HG03378 (cell line): ENCODE data around the gene DEPDC5.
"Not testable (repeated sequence)": the region's sequence is repeated elsewhere in the genome, so short reads cannot be mapped to it uniquely, and the experiment has no call there.

Source experiments
- ATAC-seq: cut with Tn5 transposase; IDR thresholded peaks from one replicate; pipeline ENCODE4 v1.9.1; 2021; ENCODE audit warnings: mild to moderate bottlenecking, moderate library complexity; ENCODE audit not compliant: unreplicated experiment

Gene DEPDC5

DNA sequence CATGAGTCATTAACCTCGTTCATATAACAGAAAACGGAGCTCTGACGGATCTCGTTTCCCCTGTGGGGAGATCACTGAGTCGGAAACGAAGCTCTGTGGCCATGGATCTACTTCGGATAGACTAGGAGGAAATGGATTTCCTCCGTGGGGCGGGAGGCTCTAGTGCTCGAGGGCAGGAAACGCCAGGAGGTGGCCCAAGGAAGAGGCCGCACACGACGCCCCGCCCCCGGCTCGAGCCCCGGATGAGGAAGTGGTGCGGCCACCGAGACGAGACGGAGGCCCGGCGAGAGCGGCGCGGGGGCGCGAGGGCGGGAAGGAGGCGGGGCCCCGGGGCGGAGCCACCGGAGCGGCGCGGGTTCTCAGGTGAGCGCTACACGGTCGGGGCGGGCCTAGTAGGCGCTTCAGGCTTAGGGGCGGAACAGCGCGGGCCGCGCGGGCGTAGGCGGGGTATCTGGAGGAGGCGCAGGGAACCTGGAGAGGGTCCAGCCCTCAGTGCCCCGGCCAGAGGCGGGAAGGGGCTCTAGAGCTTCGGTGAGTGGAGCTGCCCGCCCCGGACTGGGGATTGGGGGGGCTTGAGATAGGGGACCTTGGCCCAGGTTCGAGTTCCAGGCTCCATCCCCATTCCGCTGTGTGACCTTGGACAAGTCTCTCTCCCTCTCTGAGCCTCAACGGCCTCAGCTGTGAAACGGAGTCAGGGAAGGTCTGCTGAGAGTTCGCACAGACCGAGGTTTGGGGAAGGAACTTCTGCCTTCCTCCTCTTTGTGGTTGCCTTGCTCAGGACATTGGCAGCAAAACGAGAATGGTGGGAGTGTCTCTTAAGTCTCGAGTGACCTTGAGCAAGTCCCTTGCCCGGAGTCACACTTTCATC, at the start of gene DEPDC5:
DEPDC5 (plus strand) TSS at position 386 of the 868 bp plus-strand sequence. CDS start 903 bp downstream, outside the sequence.
- ATAC-seq: peak; percentile 35

DNA sequence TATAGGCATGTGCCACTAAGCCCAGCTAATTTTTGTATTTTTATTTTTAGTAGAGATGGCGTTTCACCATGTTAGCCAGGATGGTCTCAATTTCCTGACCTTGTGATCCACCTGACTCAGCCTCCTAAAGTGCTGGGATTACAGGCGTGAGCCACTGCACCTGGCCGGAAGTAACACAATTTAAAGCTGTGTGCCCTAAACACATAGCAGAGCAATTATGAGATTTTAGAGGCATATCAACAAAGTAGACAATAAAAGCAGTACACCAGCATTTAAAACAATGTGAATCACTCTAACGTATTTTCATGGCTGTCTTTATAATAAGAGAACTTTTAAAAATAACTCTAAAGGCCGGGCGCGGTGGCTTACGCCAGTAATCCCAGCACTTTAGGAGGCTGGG, 46.3 kb upstream of the DEPDC5 start:
- ATAC-seq: no peak

DNA sequence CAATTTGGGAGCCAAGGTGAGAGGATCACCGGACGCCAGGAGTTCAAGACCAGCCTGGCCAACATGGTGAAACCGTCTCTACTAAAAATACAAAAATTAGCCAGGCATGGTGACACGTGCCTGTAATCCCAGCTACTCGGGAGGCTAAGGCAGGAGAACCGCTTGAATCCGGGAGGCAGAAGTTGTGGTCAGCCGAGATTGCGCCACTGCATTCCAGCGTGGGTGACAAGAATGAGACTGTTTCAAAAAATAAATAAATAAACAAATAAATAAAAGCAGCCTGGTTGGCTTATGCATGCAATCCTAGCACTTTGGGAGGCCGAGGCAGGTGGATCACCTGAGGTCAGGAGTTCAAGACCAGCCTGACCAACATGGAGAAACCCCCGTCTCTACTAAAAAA, 42.6 kb upstream of the DEPDC5 start:
- ATAC-seq: not testable (repeated sequence)

DNA sequence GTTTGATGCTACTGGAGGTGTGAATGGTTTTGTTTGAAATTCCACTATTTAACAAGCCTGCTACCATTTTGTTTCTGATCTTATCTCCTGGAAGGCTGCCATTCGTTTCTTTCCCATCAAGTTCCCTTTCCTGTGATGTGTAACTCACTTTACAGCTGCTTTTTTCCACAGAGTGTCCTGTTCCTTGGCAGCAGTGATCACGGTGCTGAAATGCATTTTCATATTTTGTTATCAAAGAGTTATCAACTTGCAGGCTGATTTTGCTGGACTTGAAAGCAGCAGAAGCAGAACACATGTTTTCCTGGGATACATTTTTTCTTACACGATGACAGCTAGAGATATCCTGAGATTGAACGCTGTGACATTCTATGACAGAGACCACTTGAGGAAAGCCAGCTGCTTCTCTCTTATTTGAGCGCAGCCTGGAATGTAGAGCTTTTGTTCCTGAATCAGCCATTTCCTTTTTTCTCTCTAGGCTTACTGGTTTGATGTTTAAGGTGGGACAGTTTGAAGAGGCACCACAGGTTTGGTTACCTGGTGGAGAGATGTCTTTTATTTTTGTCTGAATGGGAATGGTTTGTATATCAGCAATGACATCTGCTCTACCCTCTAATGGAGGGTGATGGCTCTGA, 38.6 kb upstream of the DEPDC5 start:
- ATAC-seq: no peak

DNA sequence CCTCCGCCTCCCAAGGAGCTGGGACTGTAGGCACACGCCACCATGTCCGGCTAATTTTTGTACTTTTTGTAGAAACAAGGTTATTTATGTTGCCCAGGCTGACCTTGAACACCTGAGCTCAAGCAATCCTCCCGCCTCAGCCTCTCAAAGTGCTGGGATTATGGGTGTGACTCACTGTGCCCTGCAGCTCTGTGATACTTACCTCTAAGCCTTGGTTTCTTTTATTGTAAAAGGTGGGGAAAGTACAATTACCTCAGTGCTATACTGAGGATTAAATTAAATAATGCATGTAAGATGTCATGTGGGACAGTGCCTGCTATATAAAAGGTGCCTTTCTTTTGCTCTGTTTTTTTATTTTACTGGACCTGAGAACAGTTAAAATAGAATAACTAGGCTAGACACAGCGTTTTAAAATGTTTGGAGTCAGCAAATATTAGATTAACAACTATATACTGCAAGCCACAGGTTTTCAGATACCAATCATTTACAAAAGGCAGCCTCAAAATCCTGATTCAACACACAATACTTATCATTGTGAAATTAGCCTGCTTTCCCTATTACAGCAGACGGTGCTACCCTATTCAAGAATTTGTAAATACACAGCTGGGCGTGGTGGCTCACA, 33.9 kb upstream of the DEPDC5 start:
- ATAC-seq: no peak

DNA sequence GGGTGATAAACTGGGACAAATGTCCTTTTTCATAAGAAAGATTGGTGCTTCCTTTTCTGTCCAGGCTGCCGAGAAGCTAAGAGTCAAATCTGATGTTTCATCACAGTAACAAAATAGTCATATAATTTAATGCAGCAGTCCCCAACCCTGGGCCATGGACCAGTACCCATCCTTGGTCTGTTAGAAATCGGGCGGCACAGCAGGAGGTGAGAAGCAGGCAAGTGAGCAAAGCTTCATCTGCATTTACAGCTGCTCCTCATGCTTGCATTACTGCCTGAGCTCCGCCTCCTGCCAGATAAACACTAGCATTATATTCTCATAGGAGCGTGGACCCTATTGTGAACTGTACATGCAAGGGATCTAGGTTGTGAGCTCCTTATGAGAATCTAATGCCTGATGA, 30.1 kb upstream of the DEPDC5 start:
- ATAC-seq: no peak

DNA sequence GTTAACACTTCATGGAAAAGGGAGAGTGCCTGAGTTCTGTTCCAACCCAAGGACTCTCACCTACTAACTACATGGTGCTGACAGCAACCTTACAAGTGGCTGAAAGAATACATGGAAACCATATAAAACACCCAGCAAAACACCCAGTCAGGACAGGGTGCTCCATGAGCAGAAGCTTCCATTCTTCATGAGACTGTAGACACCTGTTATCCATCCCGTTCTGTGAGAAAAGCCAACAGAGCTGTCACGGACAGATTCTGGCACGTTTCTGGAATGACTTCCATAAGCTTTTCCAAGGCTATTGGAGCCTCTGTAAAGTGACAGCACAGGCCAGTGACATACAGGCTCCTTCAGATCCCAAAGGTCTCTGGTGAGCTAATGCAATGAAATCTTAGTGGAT, 27.1 kb upstream of the DEPDC5 start:
- no peak for ATAC-seq

DNA sequence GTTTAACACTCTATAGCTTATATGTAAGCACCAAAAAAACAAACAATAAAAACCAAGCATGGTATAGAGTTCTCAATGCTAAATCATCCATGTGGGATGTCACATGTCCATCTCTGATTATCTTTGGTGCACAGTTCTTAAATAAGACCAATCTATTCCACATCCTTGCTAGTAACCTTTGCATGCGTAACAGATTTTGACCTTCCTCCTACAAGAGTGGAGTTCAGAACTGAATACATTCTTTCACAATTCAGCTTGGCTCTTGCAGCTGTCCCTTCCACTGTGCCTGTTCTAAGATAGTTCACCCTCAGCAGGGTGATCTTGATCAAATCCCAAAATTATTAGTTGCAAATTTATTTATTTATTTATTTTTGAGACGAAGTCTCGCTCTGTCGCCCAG, 25.0 kb upstream of the DEPDC5 start:
- ATAC-seq: no peak

DNA sequence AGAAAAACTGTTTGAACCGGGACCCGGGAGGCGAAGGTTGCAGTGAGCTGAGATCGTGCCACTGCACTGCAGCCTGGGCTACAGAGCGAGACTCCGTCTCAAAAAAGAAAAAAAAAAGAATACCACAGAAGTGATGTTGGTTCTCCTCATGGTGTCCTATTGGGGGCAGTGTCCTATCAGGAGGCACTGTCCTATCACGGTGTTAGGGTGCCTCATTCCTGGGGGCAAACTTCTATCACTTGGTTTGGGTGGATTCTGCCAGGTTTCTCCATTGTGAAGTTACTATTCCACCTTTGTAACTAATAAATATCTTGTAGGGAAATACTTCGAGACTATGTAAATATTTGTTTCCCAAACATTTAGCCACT, 23.5 kb upstream of the DEPDC5 start:
- no peak for ATAC-seq

DNA sequence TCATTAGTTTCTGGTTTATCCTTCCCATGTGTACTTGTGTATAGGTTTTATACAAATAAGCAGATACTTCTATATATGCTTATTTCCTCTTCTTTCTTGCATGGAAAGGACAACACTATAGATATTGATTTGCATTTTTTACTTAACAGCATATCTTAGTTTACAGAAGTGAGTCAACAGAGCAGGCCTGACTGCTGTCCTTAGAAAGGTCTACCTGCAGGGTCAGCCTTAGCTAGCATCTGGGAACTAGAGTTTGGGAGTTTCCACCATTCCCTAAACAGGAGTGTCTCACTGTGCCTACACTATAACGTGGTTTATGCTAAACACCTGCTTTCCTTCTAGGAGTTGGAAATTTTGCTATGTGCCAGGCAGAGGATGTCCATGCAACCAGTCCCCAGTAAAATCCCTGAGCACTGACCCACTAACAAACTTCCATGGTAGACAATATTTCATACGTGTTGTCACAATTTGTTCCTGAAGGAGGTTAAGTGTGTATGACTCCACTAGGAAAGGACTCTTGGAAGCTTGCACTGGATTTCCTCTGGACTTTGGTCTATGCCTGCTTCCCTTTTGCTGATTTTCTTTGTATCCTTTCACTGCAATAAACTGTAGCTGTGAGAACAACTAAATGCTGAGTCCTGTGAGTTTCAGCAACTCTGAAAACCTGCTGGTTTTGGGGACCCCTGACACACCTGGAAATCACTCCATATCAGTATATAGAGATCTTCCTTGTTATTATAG, 21.6 kb upstream of the DEPDC5 start:
- no peak for ATAC-seq

DNA sequence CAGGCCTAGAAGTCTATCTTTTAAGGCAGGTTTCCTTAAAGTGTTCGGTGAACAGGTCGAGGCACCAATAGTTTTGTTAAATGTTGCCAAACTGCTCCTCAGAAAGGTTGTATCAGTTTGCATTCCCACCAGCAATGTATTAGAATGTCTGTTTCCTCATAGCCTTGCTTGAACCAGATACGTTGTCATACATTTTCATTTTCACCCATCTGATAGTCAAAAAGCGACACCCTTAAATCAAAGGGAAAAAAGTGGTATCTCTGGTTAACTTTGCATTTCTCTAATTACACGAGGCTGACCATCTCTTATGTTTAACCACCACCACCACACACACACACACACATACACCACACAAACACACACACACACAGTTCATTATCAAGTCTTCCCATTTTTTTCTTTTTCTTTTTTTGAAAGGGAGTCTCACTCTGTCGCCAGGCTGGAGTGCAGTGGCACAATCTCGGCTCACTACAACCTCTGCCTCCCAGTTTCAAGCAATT, 20.2 kb upstream of the DEPDC5 start:
- ATAC-seq: no peak

DNA sequence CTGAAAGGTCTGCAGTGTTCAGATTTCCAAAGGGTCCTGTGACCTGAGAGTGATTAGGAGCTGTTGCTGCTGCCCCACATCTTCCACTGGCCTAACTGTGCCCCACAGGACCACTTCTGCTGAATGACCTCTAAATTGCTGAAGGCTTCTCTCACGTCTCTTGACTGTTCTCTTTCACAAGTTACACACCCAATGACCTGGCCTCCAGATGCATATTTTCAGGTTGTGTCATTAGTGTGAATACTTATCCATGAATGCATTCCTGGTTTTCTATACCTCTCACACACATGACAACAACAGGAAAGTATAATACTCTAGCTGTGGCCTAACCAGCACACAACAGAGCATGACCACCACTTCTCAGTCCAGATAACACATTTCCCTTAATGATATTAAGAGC, 19.3 kb upstream of the DEPDC5 start:
- ATAC-seq: no peak

DNA sequence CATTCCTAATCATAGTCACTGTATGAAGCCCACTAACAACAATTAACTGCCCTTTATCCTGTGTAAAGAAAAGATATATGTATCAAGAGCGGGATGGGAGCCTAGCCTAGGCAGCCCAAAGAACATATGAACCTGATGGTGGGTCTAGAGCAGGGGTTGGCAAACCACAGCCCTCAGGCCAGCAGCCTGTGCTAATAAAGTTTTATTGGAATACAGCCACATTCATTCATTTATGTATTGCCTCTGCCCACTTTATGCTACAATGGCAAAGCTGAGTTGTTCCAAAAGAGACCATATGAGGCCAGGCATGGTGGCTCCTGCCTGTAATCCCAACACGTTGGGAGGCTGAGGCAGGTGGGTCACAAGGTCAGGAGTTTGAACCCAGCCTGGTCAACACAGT, 17.4 kb upstream of the DEPDC5 start:
- ATAC-seq: no peak

DNA sequence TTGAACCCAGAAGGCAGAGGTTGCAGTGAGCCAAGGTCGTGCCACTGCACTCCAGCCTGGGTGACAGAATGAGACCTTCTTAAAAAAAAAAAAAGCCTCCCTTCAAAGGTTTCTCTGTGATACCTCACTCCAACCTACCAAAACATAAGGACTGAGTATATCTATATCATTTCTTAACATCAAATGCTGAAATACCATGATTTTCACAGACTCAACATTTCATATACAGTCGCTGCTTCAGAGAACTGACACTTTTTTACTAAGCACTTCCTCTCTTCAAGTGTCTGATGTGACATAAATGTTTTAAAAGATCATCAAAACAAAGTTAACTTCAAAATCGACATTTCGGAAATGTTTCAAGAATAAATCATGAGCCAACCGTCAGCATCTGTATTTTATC, 15.9 kb upstream of the DEPDC5 start:
- no peak for ATAC-seq

DNA sequence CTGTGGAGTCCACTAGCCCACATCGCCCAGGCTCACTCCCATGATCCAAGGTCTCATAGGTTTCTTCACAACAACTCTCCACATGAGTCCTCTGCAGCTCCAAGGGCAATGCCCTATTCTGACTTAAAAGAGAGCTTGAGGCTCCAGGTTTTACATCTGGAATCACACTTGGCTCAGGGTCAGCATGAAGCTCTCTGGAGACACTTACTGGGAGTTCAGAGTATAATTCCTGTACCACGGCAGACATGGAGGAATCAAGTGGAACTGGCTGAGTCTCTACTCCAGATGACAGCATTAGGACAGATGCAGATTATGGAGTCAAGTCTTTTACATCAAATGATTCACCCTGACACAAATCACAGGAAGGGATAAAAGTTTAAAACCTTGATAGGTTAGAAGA, 15.3 kb upstream of the DEPDC5 start:
- no peak for ATAC-seq

DNA sequence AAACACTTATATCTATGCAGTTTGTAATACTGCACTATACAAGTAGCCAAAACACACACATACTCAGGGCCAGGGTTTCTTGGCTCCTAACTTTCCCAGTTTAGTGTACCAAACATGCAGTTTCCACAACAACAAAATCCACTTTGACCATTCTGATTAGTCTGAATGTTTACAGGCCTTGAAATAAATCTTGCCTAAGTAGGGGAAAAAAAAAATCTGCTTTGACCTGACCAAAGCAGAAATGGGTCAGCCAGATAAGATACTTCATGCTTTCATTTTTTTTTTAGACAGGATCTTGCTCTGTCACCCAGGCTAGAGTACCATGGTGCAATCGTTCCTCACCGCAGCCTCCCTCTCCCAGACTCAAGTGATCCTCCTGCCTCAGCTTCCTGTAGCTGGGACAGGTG, 14.0 kb upstream of the DEPDC5 start:
- no peak for ATAC-seq

DNA sequence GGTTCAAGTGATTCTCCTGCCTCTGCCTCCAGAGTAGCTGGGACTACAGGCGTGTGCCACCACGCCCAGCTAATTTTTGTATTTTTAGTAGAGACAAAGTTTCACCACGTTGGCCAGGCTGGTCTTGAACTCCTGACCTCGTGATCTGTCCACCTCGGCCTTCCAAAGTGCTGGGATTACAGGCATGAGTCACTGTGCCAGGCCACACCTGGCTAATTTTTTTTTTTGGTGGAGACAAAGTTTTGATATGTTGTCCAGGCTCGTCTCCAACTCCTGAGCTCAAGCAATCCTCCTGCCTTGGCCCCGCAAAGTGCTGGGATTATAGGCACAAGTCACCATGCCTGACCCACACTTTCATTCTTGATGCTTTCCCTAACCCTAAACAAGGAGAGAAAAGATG, 13.5 kb upstream of the DEPDC5 start:
- ATAC-seq: not testable (repeated sequence)

DNA sequence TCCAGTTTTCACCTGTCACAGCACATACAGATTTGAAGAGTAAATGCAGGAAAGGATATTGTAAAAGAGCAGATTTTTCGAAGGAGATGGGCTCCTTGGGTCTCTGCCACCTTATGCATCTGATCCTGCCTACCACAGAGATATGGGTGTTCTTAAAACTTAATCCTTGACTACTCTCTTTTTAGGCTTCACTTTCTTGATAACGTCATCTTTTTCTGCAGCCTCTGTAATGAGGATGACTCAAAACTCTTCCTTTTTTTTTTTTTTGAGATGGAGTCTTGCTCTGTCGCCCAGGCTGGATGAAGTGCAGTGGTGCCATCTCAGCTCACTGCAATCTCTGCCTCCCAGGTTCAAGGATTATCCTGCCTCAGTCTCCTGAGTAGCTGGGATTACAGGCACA, 11.7 kb upstream of the DEPDC5 start:
- no peak for ATAC-seq

DNA sequence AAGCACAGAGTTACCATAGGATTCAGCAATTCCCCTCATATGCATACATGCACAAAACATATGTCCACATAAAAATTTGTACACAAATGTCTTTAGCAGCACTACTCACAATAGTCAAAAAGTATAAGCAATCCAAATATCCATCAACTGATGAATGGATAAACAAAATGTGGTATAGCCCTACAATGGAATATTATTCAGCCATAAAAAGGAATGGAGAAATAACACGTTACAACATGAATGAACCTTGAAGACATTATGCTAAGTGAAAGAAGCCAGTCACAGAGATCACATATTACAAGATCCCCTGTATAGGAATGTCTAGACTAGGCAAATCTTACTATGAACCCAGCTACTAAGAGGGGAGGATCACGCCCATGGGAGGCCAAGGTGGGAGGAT, 11.1 kb upstream of the DEPDC5 start:
- ATAC-seq: no peak

DNA sequence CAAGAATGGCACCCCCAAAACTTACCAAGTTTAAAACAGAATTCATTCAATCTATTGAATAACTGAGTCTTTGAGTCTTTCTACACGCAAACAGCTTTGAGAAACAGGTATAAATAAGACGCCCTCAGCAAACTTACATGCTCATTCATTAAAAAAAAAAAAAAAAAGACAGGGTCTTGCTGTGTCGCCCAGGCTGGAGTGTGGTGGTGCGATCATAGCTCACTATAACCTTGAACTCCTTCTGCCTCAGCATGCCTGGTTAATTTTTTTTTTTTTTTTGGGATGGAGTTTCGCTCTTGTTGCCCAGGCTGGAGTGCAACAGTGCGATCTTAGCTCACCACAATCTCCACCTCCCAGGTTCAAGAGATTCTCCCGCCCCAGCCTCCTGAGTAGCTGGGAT, 9.9 kb upstream of the DEPDC5 start:
- ATAC-seq: no peak

DNA sequence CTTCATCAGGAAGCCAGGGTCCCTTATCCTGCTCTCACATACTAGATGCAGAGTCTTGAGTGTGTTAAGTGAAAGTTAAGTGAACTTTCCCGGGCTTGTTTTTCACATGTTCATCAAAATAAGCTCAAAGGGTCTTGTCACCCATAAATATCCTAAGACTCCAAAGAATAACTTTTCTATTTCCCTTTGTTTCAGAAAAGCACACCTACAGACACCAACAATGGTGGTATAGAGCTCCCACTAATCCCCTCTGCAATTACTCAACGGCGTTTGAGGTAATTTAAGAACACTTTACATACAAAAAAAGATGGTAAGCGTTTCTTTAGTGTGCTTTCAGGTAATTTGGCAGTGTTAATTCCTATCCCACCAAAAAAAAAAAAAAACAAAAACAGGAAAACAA, 6.4 kb upstream of the DEPDC5 start:
- no peak for ATAC-seq
